Measurements from ENCODE around the gene FAM120AOS. TPM values are rescaled to one million over a fixed set of nuclear protein-coding genes. Genes with fewer than 3 reads are reported as not detected.

Gene FAM120AOS
- polyA plus RNA-seq, 1 of the 3 experiments (the other 2 are of a cell fraction), result 30.1 TPM

- WGBS (ENCODE audit: low lambda C conversion rate), result 43% methylated on average over 1 of the region's 1 CpG
- no peak overlapping the region for H3K4me3 ChIP-seq (ENCODE audit: low read depth in 2 of 2, low read length in 1 of 2)
- POLR2A ChIA-PET, result no interaction called here
Observed at GRCh38 chr9:93432964-93433363, 20.4 kb downstream of the FAM120AOS start.

GRCh38 chr9:93431539-93432105 is 21.8 kb downstream of the FAM120AOS start:
- ChIA-PET POLR2A (no interaction called here), CTCF (no interaction called here)
- H4K20me1 ChIP-seq (ENCODE audit: insufficient read depth), result no peaks in the 10 kb centered on the region
- no peaks in the 10 kb centered on the region; the same call in 1 of the 2 replicates for H3K27me3 ChIP-seq (ENCODE audit: insufficient read depth)
- no peak overlapping the region for H3K4me2 ChIP-seq
- no peak overlapping the region; the same call in 1 of the 2 replicates for H2AFZ ChIP-seq (ENCODE audit: low read depth)
- no peak overlapping the region for H3K9ac ChIP-seq
- no peaks in the 10 kb centered on the region for H3F3A ChIP-seq (replicated peaks; ENCODE audit: insufficient read depth)
- no peaks in the 10 kb centered on the region for H3K79me2 ChIP-seq (ENCODE audit: insufficient read depth)
- DNase-seq, result no peak
- no peak overlapping the region for H3K4me3 ChIP-seq (ENCODE audit: low read depth in 2 of 2, low read length in 1 of 2)
- no peaks in the 10 kb centered on the region for H3K9me3 ChIP-seq
- no peaks in the 10 kb centered on the region for H3K36me3 ChIP-seq (replicated peaks in 1 of 2; ENCODE audit: control insufficient read depth in 1 of 2, insufficient read depth in 2 of 2, low read length in 1 of 2)
- no peaks in the 10 kb centered on the region for H3K9me2 ChIP-seq
- no peak for TF ChIP-seq RXRA (IDR thresholded peaks at IDR 0.05; ENCODE audit: borderline replicate concordance, low read depth)
- no peak for TF ChIP-seq CHD2 (IDR thresholded peaks at IDR 0.05; ENCODE audit: low read length, partially characterized antibody)
- TF ChIP-seq CTCF (IDR thresholded peaks at IDR 0.05), result no peak
- no peak for TF ChIP-seq RCOR1 (IDR thresholded peaks at IDR 0.05; ENCODE audit: low read length)
- TF ChIP-seq MXI1 (IDR thresholded peaks at IDR 0.05; ENCODE audit: low read depth, low read length), result no peak
- no peak for TF ChIP-seq JUND (IDR thresholded peaks at IDR 0.05)
- no peak for TF ChIP-seq IRF3 (IDR thresholded peaks at IDR 0.05; ENCODE audit: low read depth, low read length)
- TF ChIP-seq USF2 (IDR thresholded peaks at IDR 0.05; ENCODE audit: borderline replicate concordance, low read depth, low read length), result no peak
- no peak for TF ChIP-seq RAD21 (IDR thresholded peaks at IDR 0.05; ENCODE audit: low read length)
- TF ChIP-seq POLR2AphosphoS5 (IDR thresholded peaks at IDR 0.05; ENCODE audit: low read depth, low read length), result no peak
- TF ChIP-seq YY1 (IDR thresholded peaks at IDR 0.05; ENCODE audit: low read depth), result no peak
- no peak for TF ChIP-seq TCF12 (IDR thresholded peaks at IDR 0.05)
- TF ChIP-seq FOXM1 (IDR thresholded peaks at IDR 0.05; ENCODE audit: low read depth), result no peak
- no peak for TF ChIP-seq NFIC (IDR thresholded peaks at IDR 0.05; ENCODE audit: borderline replicate concordance)
- no peak for TF ChIP-seq MEF2A (IDR thresholded peaks at IDR 0.05; ENCODE audit: borderline replicate concordance, low read depth)
- WGBS (ENCODE audit: low lambda C conversion rate), result 66% methylated on average over 5 of the region's 5 CpGs
- H3K27ac ChIP-seq (ENCODE audit: low read depth in 2 of 2, low read length in 1 of 2), result no peak overlapping the region
- H3K4me1 ChIP-seq (ENCODE audit: control insufficient read depth in 1 of 2, insufficient read depth in 2 of 2, low read depth in 1 of 2, low read length in 1 of 2), result no peaks in the 10 kb centered on the region

More at GRCh38 chr9:93432964-93433363, 20.4 kb downstream of the FAM120AOS start:
- Histone ChIP-seq H3F3A (replicated peaks; ENCODE audit: insufficient read depth) (no peaks in the 10 kb centered on the region), H3K9ac (no peak overlapping the region), H3K9me2 (no peaks in the 10 kb centered on the region), H3K4me2 (no peak overlapping the region), H3K36me3 (replicated peaks in 1 of 2; ENCODE audit: control insufficient read depth in 1 of 2, insufficient read depth in 2 of 2, low read length in 1 of 2) (no peaks in the 10 kb centered on the region), H2AFZ (ENCODE audit: low read depth) (no peak overlapping the region), H3K4me1 (ENCODE audit: control insufficient read depth in 1 of 2, insufficient read depth in 2 of 2, low read depth in 1 of 2, low read length in 1 of 2) (no peaks in the 10 kb centered on the region), H3K27ac (ENCODE audit: low read depth in 2 of 2, low read length in 1 of 2) (no peak overlapping the region), H4K20me1 (ENCODE audit: insufficient read depth) (no peaks in the 10 kb centered on the region), H3K79me2 (ENCODE audit: insufficient read depth) (no peaks in the 10 kb centered on the region), H3K27me3 (ENCODE audit: insufficient read depth) (no peaks in the 10 kb centered on the region; the same call in 1 of the 2 replicates), H3K9me3 (no peaks in the 10 kb centered on the region)
- DNase-seq, result no peak
- TF ChIP-seq PBX3 (IDR thresholded peaks at IDR 0.05) (no peak), EP300 (IDR thresholded peaks at IDR 0.05; ENCODE audit: borderline replicate concordance in 1 of 2, low read depth in 1 of 2, low read length in 1 of 2) (no peak), MEF2A (IDR thresholded peaks at IDR 0.05; ENCODE audit: borderline replicate concordance, low read depth) (no peak), FOXJ3 (CRISPR knock-in tag; IDR thresholded peaks at IDR 0.05) (no peak), FOSL2 (IDR thresholded peaks at IDR 0.05; ENCODE audit: borderline replicate concordance, low read depth) (no peak), GABPA (IDR thresholded peaks at IDR 0.05; ENCODE audit: low read depth) (no peak), RXRA (IDR thresholded peaks at IDR 0.05; ENCODE audit: borderline replicate concordance, low read depth) (no peak), USF1 (IDR thresholded peaks at IDR 0.05; ENCODE audit: borderline replicate concordance, low read depth) (no peak)
- CTCF ChIA-PET, result no interaction called here
